ENCODE data around the gene TAF6.
A peak's percentile ranks its signal among the peaks of the same experiment; 100 is the strongest.

The TAF6 gene

GRCh38 chr7:100119072-100119969, at the start of gene TAF6, which contains the start of gene CNPY4:
Gene TAF6, minus strand, starts transcription at chr7:100119358. Its CDS starts 5,149 bp downstream, at chr7:100114209.
Gene CNPY4, plus strand, starts transcription at chr7:100119634. Its CDS starts 111 bp downstream, at chr7:100119745.
- DNase-seq, result peak; percentile 42

- no peak for DNase-seq
Measured at GRCh38 chr7:100167912-100168323, 48.8 kb upstream of the TAF6 start.

DNA sequence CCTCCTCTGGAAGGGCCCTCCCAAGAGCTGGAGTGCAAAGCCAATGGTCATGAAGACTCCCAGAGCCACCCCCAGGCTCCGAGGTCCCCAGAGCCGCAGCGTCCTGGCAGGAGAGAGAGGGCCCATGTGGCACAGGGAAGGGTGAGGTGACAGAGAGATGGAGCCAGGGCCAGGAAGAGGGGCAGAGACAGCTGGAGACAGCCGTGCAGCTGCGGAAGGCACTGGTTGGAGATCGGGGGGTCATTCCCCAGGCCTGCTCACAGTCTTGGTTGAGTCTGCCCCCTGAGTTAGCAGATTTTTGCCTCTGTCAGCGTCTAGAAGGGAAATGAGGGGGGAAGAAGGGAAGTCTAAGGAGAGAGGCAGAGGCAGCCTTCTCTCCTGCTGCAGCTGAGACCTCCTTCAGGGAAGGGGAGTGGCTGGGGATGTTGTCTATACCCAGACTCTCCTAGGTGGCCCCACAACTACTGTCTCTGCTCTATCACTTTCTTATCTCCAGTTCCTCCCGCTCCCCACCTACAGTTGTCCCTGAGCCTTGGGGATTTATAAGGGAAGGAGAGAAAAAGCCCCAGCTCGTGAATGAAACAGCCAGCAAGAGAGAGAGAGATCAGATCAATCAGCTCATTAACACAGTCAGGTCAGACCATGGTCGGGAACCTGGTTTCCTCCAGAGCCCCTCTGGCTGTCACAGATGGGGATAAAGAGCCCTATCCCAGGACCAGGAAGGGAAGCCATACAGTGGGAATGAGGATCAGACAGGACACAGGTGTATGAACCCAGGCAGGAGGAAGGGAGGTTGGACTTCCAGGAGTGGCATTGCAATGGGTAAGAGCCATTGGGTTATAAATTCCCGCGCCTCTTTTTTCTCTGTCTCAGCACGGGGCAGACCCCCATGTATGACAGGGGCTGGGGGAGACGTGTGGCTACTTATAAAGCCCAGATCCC, 48.1 kb upstream of the TAF6 start:
- no peak for DNase-seq

- DNase-seq, result no peak
Measured at GRCh38 chr7:100166317-100166940, 47.3 kb upstream of the TAF6 start.

- no peak for DNase-seq
Measured at GRCh38 chr7:100163871-100164270, 44.7 kb upstream of the TAF6 start.

GRCh38 chr7:100163006-100163531, 43.9 kb upstream of the TAF6 start:
- no peak for DNase-seq

DNA sequence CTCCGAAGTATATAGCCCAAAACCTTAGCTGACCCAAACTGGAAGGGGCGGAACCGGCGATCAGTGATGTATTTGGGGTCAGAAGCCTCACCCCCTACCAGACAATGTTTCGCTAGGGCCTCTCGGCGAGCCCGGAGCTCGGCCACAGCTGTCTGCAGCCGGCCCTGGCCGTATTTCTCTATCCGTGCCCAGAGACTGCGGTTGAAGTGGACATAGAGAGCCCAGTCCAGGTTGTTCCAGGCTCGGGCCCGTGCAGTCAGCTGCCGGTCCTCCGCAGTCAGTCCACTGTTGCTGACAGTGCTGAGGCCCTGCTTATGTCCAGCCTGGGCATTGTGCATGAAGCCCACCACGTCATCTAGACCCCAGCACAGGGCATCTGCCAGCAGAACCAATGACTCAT, 40.9 kb upstream of the TAF6 start:
- no peak for DNase-seq

- no peak for DNase-seq
Measured at GRCh38 chr7:100159099-100159623, 40.0 kb upstream of the TAF6 start.

GRCh38 chr7:100158229-100159098, 39.3 kb upstream of the TAF6 start, which contains the start of gene TRAPPC14:
Gene TRAPPC14, minus strand, starts transcription at chr7:100158723. Its CDS starts 224 bp downstream, at chr7:100158499.
- DNase-seq, result no peak

DNA sequence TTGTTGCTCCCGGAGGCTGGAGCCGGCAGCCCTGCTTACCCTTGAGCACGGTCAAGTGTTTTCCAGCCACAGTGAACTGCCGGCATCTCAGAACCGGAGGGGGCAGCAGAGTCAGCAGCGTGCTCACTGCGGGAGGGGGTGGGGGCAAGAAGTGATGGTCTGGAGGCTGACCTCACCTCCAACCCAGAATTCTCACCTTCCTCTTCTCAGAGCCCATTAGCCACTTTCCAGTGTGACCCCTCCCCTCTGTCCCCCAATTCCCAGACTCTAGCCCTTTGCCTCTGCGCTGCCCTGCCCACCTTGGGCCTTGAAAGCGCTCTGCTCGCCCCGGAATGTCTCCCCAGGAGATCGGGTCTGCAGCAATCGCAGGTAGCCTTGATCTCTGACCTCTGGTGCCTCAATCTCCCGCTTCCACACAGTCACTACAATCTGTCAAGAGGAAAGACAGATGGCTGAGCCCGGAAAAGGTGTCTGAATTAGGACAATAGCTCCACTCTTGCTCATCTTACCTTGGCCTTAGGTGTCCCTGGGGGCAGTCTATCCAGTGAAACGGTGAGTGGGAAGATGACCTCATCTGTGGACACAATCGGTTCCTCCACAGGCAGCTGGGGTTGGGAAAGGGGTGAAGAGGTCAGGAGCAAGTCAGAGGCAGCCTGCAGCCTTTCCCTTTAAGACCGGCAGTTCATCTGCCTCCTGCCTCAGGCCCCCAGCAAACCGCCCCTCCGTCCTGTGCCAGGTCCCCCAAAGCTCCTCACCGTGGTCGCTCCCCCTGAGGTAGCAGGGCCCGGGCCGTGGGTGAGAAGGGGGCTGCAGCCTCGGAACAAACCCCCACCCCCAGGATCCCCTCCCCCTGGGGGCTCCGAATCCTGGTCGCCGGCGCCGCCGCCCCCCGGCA, 38.4 kb upstream of the TAF6 start:
- DNase-seq, result no peak

GRCh38 chr7:100157069-100157333, 37.8 kb upstream of the TAF6 start:
- no peak for DNase-seq

- DNase-seq, result no peak
Measured at GRCh38 chr7:100156331-100157068, 37.3 kb upstream of the TAF6 start.

DNA sequence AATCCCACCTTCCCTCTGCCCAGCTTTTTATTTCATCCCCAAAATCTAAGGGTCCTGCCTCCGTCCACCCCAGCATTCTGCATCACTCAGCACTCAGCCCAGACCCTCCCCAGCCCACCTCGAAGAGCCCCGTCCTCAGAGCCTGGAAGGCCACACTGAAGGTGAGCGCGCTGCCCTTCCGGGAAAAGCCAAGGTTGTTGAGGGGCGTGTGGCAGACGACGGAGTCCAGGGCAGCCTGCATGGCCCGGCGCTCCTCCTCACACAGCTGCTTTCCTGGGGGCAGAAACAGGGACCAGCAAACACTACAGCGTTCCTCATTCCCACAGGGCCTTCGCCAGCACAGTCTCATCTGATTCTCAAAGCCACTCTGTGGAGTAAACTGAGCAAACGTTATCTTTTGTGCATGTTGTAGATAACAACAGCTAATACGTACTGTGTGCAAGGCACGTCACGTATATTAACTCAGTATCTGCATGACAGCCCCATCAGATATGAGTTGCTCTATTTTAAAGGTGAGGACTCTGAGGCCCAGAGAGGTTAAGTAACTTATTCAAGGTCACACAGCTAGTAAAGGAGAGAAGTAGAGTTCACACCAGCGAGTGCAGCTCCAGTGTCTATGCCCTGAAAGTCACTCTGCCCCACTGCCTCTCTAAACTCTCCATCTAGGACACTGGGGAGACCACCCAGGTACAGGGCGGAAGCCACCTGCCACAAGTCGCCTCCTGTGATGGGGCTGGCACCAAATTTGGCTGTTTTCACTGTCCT, 36.6 kb upstream of the TAF6 start:
- DNase-seq, result no peak

GRCh38 chr7:100154651-100155491, 35.7 kb upstream of the TAF6 start:
- no peak for DNase-seq

DNA sequence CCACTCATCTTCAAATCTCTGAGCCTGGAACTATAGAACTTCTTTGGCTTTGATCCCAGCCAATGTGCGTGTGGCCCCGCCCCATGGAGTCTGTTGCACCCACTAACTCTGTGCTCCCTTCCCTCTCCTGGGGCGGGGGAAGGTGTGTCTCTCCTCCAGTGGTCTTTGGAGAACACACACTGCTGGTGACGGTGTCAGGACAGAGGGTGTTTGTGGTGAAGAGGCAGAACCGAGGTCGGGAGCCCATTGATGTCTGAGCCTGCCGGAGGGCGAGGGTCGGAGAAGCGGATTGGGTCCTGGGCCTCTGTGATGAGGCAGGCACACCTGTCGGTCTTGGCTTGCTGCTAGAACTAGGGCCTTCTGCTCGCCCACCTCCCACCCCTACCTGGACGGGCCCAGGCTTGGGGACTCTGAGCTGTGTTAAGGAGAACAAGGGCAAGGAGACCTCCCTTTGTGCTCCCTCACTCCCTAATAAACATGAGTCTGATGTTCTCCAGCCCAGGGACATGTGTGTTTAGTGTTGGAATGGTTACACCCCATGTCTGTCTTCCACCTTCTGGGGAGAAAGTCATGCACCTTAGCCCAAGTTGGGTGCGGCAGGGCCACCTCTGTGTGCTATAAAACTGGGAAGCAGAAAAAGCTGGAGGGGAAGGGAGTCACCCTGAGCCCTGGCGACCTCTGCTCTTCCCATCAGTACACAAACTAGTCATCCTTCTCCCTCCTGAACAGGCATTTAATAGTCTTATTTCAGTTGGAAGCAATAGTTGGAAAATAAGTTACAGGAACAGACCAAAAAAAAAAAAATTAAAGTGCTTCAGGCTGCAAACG, 34.8 kb upstream of the TAF6 start:
- DNase-seq, result no peak

GRCh38 chr7:100152937-100153666, 33.9 kb upstream of the TAF6 start:
- no peak for DNase-seq
